GM04503 (cell line): ENCODE measurements around the gene TRMT2A.

Source experiments
- DNase-seq: peaks from one replicate; pipeline ENCODE4 v3.0.0-alpha.2; 2012; ENCODE audit warnings: low read depth

TRMT2A gene

DNA sequence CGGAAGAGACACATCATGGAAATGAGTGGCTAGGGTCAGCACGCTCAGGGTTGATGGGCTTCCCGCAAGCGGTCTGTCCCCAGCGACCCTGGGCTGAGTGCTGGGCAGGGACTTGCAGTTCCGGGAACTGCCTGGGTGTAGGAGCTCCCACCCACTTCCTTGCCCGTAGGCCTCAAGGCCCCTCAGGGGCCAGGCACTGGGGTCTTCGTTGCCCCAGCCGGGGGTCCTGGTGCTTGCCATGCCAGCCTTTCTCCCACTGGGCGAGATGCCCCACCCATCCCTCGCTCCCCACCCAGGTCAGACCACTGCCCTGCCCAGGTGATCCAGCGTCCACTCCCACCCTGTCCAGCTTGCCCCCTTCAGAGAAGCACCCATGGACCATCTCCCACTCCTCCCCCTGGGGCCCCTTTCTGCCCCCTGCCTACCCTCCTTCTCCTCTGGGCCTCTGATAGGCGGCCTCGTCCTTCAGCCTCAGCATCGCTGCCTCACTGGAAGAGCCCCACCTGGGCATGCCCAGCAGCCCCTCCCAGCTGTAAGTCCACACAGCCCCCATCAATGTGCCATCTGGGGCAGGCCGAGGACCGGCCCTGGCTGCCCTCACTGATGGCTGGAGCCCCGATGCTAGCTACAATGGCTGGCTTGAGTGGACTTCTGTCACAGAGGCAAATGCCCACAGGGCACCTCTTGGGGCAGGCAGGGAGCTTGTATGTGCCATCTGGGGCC lies 54.8 kb downstream of the TRMT2A start:
- no peak for DNase-seq
